Panc1 (cell line): Measurements from ENCODE around the gene STMN1. TPM values are rescaled to one million over a fixed set of nuclear protein-coding genes. Genes with fewer than 3 reads are reported as not detected.
"Not testable (repeated sequence)": the region's sequence is repeated elsewhere in the genome, so short reads cannot be mapped to it uniquely, and the experiment has no call there.

Source experiments
- ATAC-seq: fragments of 200-7000 bp; cut with Tn5 transposase; 2 replicates; pipeline ENCODE4 v1.9.1; 2020; ENCODE audit warnings: mild to moderate bottlenecking, moderate library complexity
- BruUV-seq: library from RNA; stranded (reverse); fragments of 400-500 nt; replicated peaks from 2 replicates; lab custom pipeline; 2021; lab: Mats Ljungman, UMichigan
- CTCF ChIA-PET: fragments of 300-600 bp; sonication (Branson Sonifier 250); formaldehyde crosslinking; loops from one replicate; lab custom pipeline; 2022; ENCODE audit warnings: antibody characterized with exemption; lab: Charles Lee
- POLR2A ChIA-PET: fragments of 300-600 bp; sonication (Branson Sonifier 250); formaldehyde crosslinking; loops from one replicate; lab custom pipeline; 2022; ENCODE audit warnings: antibody characterized with exemption; lab: Charles Lee
- DNase-seq: peaks from one replicate; pipeline ENCODE4 v3.0.0-alpha.2; 2010; ENCODE audit warnings: low read depth, low spot score
- H3K27ac ChIP-seq: 2 replicates; pipeline ENCODE4 v1.5.1; 2011; ENCODE audit warnings: mild to moderate bottlenecking, low read length, inconsistent platforms
- H3K27me3 ChIP-seq: fragments of 200-500 bp; sonication (Bioruptor generic); 2 replicates; pipeline ENCODE4 v1.6.0; 2014; ENCODE audit warnings: low read length, inconsistent platforms; ENCODE audit not compliant: control insufficient read depth, insufficient read depth
- H3K36me3 ChIP-seq: fragments of 200-500 bp; sonication (Bioruptor generic); 2 replicates; pipeline ENCODE4 v1.5.1; 2014; ENCODE audit warnings: inconsistent platforms, mild to moderate bottlenecking, low read length, moderate library complexity; ENCODE audit not compliant: control insufficient read depth, insufficient read depth
- H3K4me1 ChIP-seq: 2 replicates; pipeline ENCODE4 v1.5.1; 2011; ENCODE audit warnings: inconsistent platforms, mild to moderate bottlenecking, low read length, moderate library complexity; ENCODE audit not compliant: control insufficient read depth, insufficient read depth
- H3K4me3 ChIP-seq, 2 experiments: 2 replicates each; pipeline ENCODE4 v1.5.1; 2011 to 2012; ENCODE audit warnings: low read depth in 2 of 2, low read length in 2 of 2, mild to moderate bottlenecking in 2 of 2, inconsistent platforms in 1 of 2, moderate library complexity in 1 of 2
- H3K9me3 ChIP-seq: fragments of 200-500 bp; sonication (Bioruptor generic); 2 replicates; pipeline ENCODE4 v1.5.1; 2014; ENCODE audit warnings: low read depth, mild to moderate bottlenecking, inconsistent platforms, low read length, moderate library complexity; ENCODE audit not compliant: control insufficient read depth, insufficient read depth
- POLR2AphosphoS5 ChIP-seq: IDR thresholded peaks from 2 replicates; pipeline ENCODE4 v1.6.1; 2012; ENCODE audit warnings: mild to moderate bottlenecking, low read depth, low read length, moderate library complexity
- SIN3A ChIP-seq: IDR thresholded peaks from 2 replicates; pipeline ENCODE4 v1.6.1; 2012; ENCODE audit warnings: low read depth, mild to moderate bottlenecking, low read length, moderate library complexity, borderline replicate concordance; ENCODE audit not compliant: insufficient read depth
- TCF7L2 ChIP-seq: IDR thresholded peaks from 2 replicates; pipeline ENCODE4 v1.6.1; 2011; ENCODE audit warnings: mild to moderate bottlenecking, low read depth, low read length, inconsistent platforms
- in situ Hi-C: cut with HindIII; loops from 2 replicates; pipeline ENCODE4 v1.10.0; 2016; ENCODE audit warnings: low sequenced_read_pairs, low pct_unique_long_range_greater_than_20kb
- intact Hi-C: fragments of 100-400 bp; cut with micrococcal nuclease; formaldehyde crosslinking; loops from one replicate; pipeline ENCODE4 v1.10.0; 2022; ENCODE audit not compliant: unreplicated experiment
- total RNA-seq: library from RNA; stranded (reverse); gene quantifications from one replicate; pipeline ENCODE4 v1.2.1, GENCODE V29; 2021; ENCODE audit not compliant: unreplicated experiment
- TF ChIP-seq, protein P1 (sequence below): fragments of 450-650 bp; IDR thresholded peaks from 2 replicates; pipeline ENCODE4 v1.5.1; 2017; ENCODE audit warnings: mild to moderate bottlenecking
- TF ChIP-seq, protein P2 (sequence below), 2 experiments: IDR thresholded peaks; 2 replicates each; pipeline ENCODE4 v1.6.1; 2011 to 2012; ENCODE audit warnings: low read depth in 2 of 2, control low read depth in 1 of 2, low read length in 1 of 2, mild to moderate bottlenecking in 1 of 2, moderate library complexity in 1 of 2; ENCODE audit not compliant: insufficient read depth in 1 of 2

The STMN1 gene
- total RNA-seq, 1 experiment from 2014 or later, result 316 TPM

DNA sequence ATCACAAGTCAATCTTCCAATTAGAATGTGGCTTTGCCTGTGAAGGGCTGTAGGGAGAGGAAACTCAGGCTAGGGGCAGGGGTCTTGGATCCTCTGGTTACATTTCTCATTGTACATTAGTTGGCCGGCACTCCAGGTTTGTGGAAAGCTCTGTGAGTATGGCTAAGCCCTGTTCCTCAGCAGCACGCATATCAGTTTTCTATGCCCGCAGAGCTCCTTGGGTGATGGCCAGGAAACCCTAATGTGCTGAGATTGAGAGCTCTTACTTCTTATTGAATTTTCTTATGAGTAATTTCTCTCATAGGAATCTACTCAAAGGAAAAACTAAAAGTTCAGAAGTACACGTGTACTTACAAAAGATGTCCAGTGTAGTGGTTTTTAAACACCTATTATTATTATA lies 30.7 kb upstream of the STMN1 start:
- no TSS peak for BruUV-seq
- intact Hi-C loops (no loop called here), in situ Hi-C loops (no loop called here)
- Histone ChIP-seq H3K36me3 (no peaks in the 10 kb centered on the region), H3K4me3 (no peak overlapping the region), H3K27me3 (no peaks in the 10 kb centered on the region), H3K27ac (no peak overlapping the region), H3K9me3 (no peaks in the 10 kb centered on the region), H3K4me1 (no peaks in the 10 kb centered on the region)
- POLR2A ChIA-PET, result interaction anchor here (0.7 kb wide), 1 partner anchor 31 kb away, joined by 4 read pairs; the partner anchor contains the start of gene STMN1
- TF ChIP-seq TCF7L2 (no peak), POLR2AphosphoS5 (no peak), SIN3A (no peak)
- TF ChIP-seq, protein P1, sequence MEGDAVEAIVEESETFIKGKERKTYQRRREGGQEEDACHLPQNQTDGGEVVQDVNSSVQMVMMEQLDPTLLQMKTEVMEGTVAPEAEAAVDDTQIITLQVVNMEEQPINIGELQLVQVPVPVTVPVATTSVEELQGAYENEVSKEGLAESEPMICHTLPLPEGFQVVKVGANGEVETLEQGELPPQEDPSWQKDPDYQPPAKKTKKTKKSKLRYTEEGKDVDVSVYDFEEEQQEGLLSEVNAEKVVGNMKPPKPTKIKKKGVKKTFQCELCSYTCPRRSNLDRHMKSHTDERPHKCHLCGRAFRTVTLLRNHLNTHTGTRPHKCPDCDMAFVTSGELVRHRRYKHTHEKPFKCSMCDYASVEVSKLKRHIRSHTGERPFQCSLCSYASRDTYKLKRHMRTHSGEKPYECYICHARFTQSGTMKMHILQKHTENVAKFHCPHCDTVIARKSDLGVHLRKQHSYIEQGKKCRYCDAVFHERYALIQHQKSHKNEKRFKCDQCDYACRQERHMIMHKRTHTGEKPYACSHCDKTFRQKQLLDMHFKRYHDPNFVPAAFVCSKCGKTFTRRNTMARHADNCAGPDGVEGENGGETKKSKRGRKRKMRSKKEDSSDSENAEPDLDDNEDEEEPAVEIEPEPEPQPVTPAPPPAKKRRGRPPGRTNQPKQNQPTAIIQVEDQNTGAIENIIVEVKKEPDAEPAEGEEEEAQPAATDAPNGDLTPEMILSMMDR, result no peak
- TF ChIP-seq, protein P2, sequence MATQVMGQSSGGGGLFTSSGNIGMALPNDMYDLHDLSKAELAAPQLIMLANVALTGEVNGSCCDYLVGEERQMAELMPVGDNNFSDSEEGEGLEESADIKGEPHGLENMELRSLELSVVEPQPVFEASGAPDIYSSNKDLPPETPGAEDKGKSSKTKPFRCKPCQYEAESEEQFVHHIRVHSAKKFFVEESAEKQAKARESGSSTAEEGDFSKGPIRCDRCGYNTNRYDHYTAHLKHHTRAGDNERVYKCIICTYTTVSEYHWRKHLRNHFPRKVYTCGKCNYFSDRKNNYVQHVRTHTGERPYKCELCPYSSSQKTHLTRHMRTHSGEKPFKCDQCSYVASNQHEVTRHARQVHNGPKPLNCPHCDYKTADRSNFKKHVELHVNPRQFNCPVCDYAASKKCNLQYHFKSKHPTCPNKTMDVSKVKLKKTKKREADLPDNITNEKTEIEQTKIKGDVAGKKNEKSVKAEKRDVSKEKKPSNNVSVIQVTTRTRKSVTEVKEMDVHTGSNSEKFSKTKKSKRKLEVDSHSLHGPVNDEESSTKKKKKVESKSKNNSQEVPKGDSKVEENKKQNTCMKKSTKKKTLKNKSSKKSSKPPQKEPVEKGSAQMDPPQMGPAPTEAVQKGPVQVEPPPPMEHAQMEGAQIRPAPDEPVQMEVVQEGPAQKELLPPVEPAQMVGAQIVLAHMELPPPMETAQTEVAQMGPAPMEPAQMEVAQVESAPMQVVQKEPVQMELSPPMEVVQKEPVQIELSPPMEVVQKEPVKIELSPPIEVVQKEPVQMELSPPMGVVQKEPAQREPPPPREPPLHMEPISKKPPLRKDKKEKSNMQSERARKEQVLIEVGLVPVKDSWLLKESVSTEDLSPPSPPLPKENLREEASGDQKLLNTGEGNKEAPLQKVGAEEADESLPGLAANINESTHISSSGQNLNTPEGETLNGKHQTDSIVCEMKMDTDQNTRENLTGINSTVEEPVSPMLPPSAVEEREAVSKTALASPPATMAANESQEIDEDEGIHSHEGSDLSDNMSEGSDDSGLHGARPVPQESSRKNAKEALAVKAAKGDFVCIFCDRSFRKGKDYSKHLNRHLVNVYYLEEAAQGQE (IDR thresholded peaks at IDR 0.05; ENCODE audit: insufficient read depth in 1 of 2, low read depth in 2 of 2, low read length in 1 of 2), result no peak
- DNase-seq (no peak), ATAC-seq (no peak)
- CTCF ChIA-PET, result no interaction called here

GRCh38 chr1:25933479-25934365 lies 27.5 kb upstream of the STMN1 start:
- in situ Hi-C loops (no loop called here), intact Hi-C loops (no loop called here)
- H3K4me3 ChIP-seq, result no peak overlapping the region
- H3K27me3 ChIP-seq, result no peaks in the 10 kb centered on the region
- H3K36me3 ChIP-seq, result no peaks in the 10 kb centered on the region
- DNase-seq (no peak), ATAC-seq (no peak)
- no TSS peak for BruUV-seq
- no peaks in the 10 kb centered on the region for H3K9me3 ChIP-seq
- POLR2A ChIA-PET, result no interaction called here
- H3K4me1 ChIP-seq, result no peaks in the 10 kb centered on the region
- no peak overlapping the region for H3K27ac ChIP-seq
- CTCF ChIA-PET, result no interaction called here
- TF ChIP-seq SIN3A, result no peak
- no peak for TF ChIP-seq TCF7L2
- TF ChIP-seq, protein P2 (IDR thresholded peaks at IDR 0.05; ENCODE audit: insufficient read depth in 1 of 2, low read depth in 2 of 2, low read length in 1 of 2), result no peak
- TF ChIP-seq, protein P1, result no peak
- no peak for TF ChIP-seq POLR2AphosphoS5

DNA sequence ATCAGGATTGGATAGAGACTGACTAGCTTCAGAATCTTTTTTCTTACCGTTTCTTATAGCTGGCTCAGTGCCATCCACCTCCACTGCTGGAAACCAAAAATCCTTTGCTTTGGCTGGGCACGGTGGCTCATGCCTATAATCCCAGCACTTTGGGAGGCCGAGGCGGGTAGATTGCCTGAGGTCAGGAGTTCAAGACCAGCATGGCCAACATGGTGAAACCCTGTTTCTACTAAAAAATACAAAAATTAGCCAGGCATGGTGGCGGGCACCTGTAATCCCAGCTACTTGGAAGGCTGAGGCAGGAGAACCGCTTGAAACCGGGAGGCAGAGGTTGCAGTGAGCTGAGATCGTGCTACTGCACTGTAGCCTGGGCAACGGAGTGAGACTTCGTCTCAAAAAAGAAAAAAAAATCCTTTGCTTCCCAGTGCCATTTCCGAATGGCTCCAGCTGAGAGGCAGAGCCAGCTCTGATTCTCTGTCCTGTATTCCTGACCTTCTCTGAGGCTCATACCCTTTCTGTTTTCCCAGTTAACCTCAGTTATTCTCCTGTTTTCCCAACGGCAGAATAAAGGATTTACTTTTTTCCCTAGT lies 26.7 kb upstream of the STMN1 start:
- CTCF ChIA-PET, H3K9me3 ChIP-seq, DNase-seq, BruUV-seq, H3K27ac ChIP-seq, POLR2A ChIA-PET, H3K36me3 ChIP-seq, H3K4me1 ChIP-seq, in situ Hi-C loops, intact Hi-C loops, H3K27me3 ChIP-seq, H3K4me3 ChIP-seq, ATAC-seq: not testable (repeated sequence)
